Measurements from ENCODE around the gene SEPSECS. TPM values are rescaled to one million over a fixed set of nuclear protein-coding genes. Genes with fewer than 3 reads are reported as not detected.

SEPSECS gene
- polyA plus RNA-seq, 1 donor from 2014 or later, result 6.5 TPM

- Histone ChIP-seq H3K4me2 (ENCODE audit: low read length) (no peak overlapping the region), H4K20me1 (ENCODE audit: insufficient read depth) (no peaks in the 10 kb centered on the region), H3K27ac (ENCODE audit: low read length) (no peak overlapping the region), H3K4me3 (ENCODE audit: low read length) (no peak overlapping the region), H2AFZ (ENCODE audit: low read depth, low read length) (no peak overlapping the region), H3K79me2 (replicated peaks; ENCODE audit: insufficient read depth, low read length) (no peaks in the 10 kb centered on the region), H3K27me3 (ENCODE audit: insufficient read depth, low read depth, low read length) (no peaks in the 10 kb centered on the region), H3K9ac (ENCODE audit: low read length) (no peak overlapping the region), H3K9me2 (ENCODE audit: insufficient read depth, low read length) (no peaks in the 10 kb centered on the region), H3K9me3 (ENCODE audit: low read length) (no peaks in the 10 kb centered on the region), H3F3A (ENCODE audit: insufficient read depth, low read length, poor library complexity, severe bottlenecking) (peaks cover 5% of the 10 kb centered on the region), H3K36me3 (ENCODE audit: insufficient read depth, low read length) (no peaks in the 10 kb centered on the region)
- TF ChIP-seq MXI1 (conservative IDR thresholded peaks at IDR 0.05; ENCODE audit: poor library complexity, severe bottlenecking) (no peak), SMC3 (conservative IDR thresholded peaks at IDR 0.05; ENCODE audit: poor library complexity) (no peak), POLR2AphosphoS5 (IDR thresholded peaks at IDR 0.05) (no peak), CTCF (IDR thresholded peaks at IDR 0.05; ENCODE audit: poor library complexity, severe bottlenecking) (no peak), RAD21 (conservative IDR thresholded peaks at IDR 0.05) (no peak), TAF1 (IDR thresholded peaks at IDR 0.05; ENCODE audit: low read depth) (no peak), EZH2 (IDR thresholded peaks at IDR 0.05; ENCODE audit: borderline replicate concordance, insufficient read depth, low read length, poor library complexity, severe bottlenecking) (no peak), REST (IDR thresholded peaks at IDR 0.05; ENCODE audit: borderline replicate concordance) (no peak), EP300 (conservative IDR thresholded peaks at IDR 0.05; ENCODE audit: poor library complexity, severe bottlenecking) (no peak)
Observed at GRCh38 chr4:25090516-25090915, 69.7 kb downstream of the SEPSECS start.

DNA sequence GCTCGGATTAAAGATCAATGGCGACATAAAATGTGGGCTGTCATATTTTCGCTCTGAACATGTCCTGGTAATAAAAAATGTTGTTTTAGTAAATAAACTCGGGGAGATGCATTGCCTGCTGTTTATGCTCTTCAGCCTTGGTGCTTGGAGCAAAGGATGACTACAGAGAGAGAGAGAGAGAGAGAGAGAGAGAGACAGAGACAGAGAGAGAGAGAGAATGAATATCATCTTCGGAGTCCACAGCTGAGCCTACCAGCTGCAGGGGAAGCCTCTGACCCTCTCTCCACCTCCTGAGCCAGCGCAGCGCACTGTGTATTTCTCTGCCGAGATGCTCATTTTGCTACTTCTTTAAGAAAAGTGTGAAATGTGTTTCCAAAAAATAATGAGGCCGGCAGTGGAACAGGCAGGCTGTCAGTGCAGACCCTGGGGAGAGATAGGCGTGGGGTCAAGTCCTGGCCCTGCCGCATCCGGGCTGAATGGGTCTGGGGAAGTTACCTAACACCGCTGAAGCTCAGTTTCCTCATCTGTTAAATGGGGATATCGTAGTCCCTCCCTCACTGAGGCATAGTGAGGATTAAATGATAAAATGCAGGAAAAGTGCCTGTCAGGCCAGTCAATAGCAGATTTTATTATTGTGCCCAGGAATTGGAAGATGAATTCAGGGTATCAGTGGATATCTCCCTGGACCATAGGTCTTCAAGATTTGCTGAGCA is 71.0 kb downstream of the SEPSECS start:
- Histone ChIP-seq H3K9ac (ENCODE audit: low read length) (peak overlapping the region; percentile 78), H3K4me2 (ENCODE audit: low read length) (no peak overlapping the region), H3K9me3 (ENCODE audit: low read length) (no peaks in the 10 kb centered on the region), H3K27ac (ENCODE audit: low read length) (peak overlapping the region; percentile 98), H3K79me2 (replicated peaks; ENCODE audit: insufficient read depth, low read length) (no peaks in the 10 kb centered on the region), H3K9me2 (ENCODE audit: insufficient read depth, low read length) (no peaks in the 10 kb centered on the region), H3K36me3 (ENCODE audit: insufficient read depth, low read length) (no peaks in the 10 kb centered on the region), H4K20me1 (ENCODE audit: insufficient read depth) (no peaks in the 10 kb centered on the region), H3K4me3 (ENCODE audit: low read length) (peak overlapping the region; percentile 54), H3F3A (ENCODE audit: insufficient read depth, low read length, poor library complexity, severe bottlenecking) (peaks cover 5% of the 10 kb centered on the region), H3K27me3 (ENCODE audit: insufficient read depth, low read depth, low read length) (no peaks in the 10 kb centered on the region), H2AFZ (ENCODE audit: low read depth, low read length) (no peak overlapping the region)
- no peak for TF ChIP-seq CTCF (IDR thresholded peaks at IDR 0.05; ENCODE audit: poor library complexity, severe bottlenecking)
- no peak for TF ChIP-seq POLR2AphosphoS5 (IDR thresholded peaks at IDR 0.05)
- no peak for TF ChIP-seq SMC3 (conservative IDR thresholded peaks at IDR 0.05; ENCODE audit: poor library complexity)
- no peak for TF ChIP-seq EZH2 (IDR thresholded peaks at IDR 0.05; ENCODE audit: borderline replicate concordance, insufficient read depth, low read length, poor library complexity, severe bottlenecking)
- TF ChIP-seq REST (IDR thresholded peaks at IDR 0.05; ENCODE audit: borderline replicate concordance), result no peak
- no peak for TF ChIP-seq MXI1 (conservative IDR thresholded peaks at IDR 0.05; ENCODE audit: poor library complexity, severe bottlenecking)
- TF ChIP-seq RAD21 (conservative IDR thresholded peaks at IDR 0.05), result no peak
- no peak for TF ChIP-seq TAF1 (IDR thresholded peaks at IDR 0.05; ENCODE audit: low read depth)
- TF ChIP-seq EP300 (conservative IDR thresholded peaks at IDR 0.05; ENCODE audit: poor library complexity, severe bottlenecking), result no peak
